CD4-positive, alpha-beta T cell (primary cell): ENCODE measurements around the gene C1orf35. TPM values are rescaled to one million over a fixed set of nuclear protein-coding genes. Genes with fewer than 3 reads are reported as not detected.

ENCODE experiments used
- ATAC-seq: fragments of 200-7000 bp; cut with Tn5 transposase; one replicate; pipeline ENCODE4 v1.10.0; 2022; ENCODE audit warnings: mild to moderate bottlenecking; ENCODE audit not compliant: poor library complexity
- CTCF ChIA-PET: fragments of 350-600 bp; sonication (Branson Sonifier 250); formaldehyde crosslinking; loops from one replicate; lab custom pipeline; 2021; ENCODE audit warnings: antibody characterized with exemption, inconsistent platforms; lab: Charles Lee
- POLR2A ChIA-PET: fragments of 350-600 bp; sonication (Branson Sonifier 250); formaldehyde crosslinking; loops from one replicate; lab custom pipeline; 2021; ENCODE audit warnings: antibody characterized with exemption, inconsistent platforms; lab: Charles Lee
- DNase-seq, 14 experiments: peaks; one replicate each; pipeline ENCODE4 v3.0.0-alpha.2; 2013 to 2020; ENCODE audit warnings: mixed read lengths in 2 of 14
- H3K27ac ChIP-seq, 2 donors: one replicate each; pipeline versions ENCODE4 v1.5.1 to v1.7.0; 2013; ENCODE audit warnings: low read length in 2 of 2, low read depth in 1 of 2, mild to moderate bottlenecking in 1 of 2
- H3K27me3 ChIP-seq, 2 experiments: 1 replicate in 1 of 2; 2 replicates in 1 of 2; pipeline versions ENCODE4 v1.6.1 to v1.7.0; 2013; ENCODE audit warnings: low read length in 2 of 2, control low read depth in 1 of 2, mild to moderate bottlenecking in 1 of 2, moderate library complexity in 1 of 2; ENCODE audit not compliant: insufficient read depth in 2 of 2, control insufficient read depth in 1 of 2
- H3K36me3 ChIP-seq: one replicate; pipeline ENCODE4 v1.6.1; 2013; ENCODE audit warnings: low read length, control low read depth; ENCODE audit not compliant: insufficient read depth
- H3K4me1 ChIP-seq: one replicate; pipeline ENCODE4 v1.6.1; 2013; ENCODE audit warnings: low read length, control low read depth; ENCODE audit not compliant: insufficient read depth
- H3K4me3 ChIP-seq: one replicate; pipeline ENCODE4 v1.5.1; 2013; ENCODE audit warnings: mild to moderate bottlenecking, low read length, moderate library complexity
- H3K9me3 ChIP-seq, 2 experiments: 1 replicate in 1 of 2; 2 replicates in 1 of 2; pipeline versions ENCODE4 v1.6.1 to v1.7.0; 2013; ENCODE audit warnings: low read length in 2 of 2, mild to moderate bottlenecking in 2 of 2, control low read depth in 1 of 2, moderate library complexity in 1 of 2; ENCODE audit not compliant: control insufficient read depth in 1 of 2, insufficient read depth in 1 of 2
- H3K27ac Mint-ChIP-seq: one replicate; pipeline ENCODE4 v1.8.0; 2020; ENCODE audit warnings: mixed read lengths
- H3K27me3 Mint-ChIP-seq: one replicate; pipeline ENCODE4 v1.8.0; 2021; ENCODE audit warnings: mixed read lengths
- H3K36me3 Mint-ChIP-seq: one replicate; pipeline ENCODE4 v1.8.0; 2021; ENCODE audit warnings: low read depth, mixed read lengths
- H3K4me1 Mint-ChIP-seq: one replicate; pipeline ENCODE4 v1.8.0; 2021; ENCODE audit warnings: low read depth, mixed read lengths
- H3K4me3 Mint-ChIP-seq: one replicate; pipeline ENCODE4 v1.8.0; 2020; ENCODE audit warnings: mild to moderate bottlenecking, mixed read lengths
- H3K9me3 Mint-ChIP-seq: one replicate; pipeline ENCODE4 v1.8.0; 2020; ENCODE audit warnings: mixed read lengths
- CTCF ChIP-seq: fragments of 200-600 bp; IDR thresholded peaks from one replicate; pipeline ENCODE4 v1.8.0; 2022; ENCODE audit warnings: antibody characterized with exemption, mild to moderate bottlenecking
- intact Hi-C, 2 experiments: fragments of 100-400 bp; cut with DNase I in 1 of 2; cut with micrococcal nuclease in 1 of 2; formaldehyde crosslinking; loops; one replicate each; pipeline versions ENCODE4 v1.15.1 to v1.9.0; 2023 to 2025; cut with DNase I, micrococcal nuclease
- total RNA-seq, 174 experiments: library from RNA in 2 of 174; stranded (reverse) in 2 of 174; gene quantifications; one replicate each; pipeline ENCODE4 v1.2.3 and lab custom pipeline; 2021 to 2026

Gene C1orf35
- total RNA-seq, 2 experiments from 2014 or later = 36.6 to 40.3 TPM

- peak overlapping the region; percentile 90 for H3K4me3 Mint-ChIP-seq
- no peaks in the 10 kb centered on the region for H3K27me3 ChIP-seq
- no peak overlapping the region for H3K4me3 ChIP-seq
- ATAC-seq (no peak), DNase-seq (no peak)
- peak overlapping the region; percentile 71 for H3K27ac Mint-ChIP-seq
- peaks cover 44% of the 10 kb centered on the region for H3K4me1 Mint-ChIP-seq
- no peaks in the 10 kb centered on the region for H3K27me3 Mint-ChIP-seq
- intact Hi-C loops = loop anchor here in 1 of 2 experiments (10.0 kb wide), 1 partner anchor 1361 kb away; the partner anchor contains the start of gene NUP133
- peaks cover 61% of the 10 kb centered on the region for H3K4me1 ChIP-seq
- no peaks in the 10 kb centered on the region for H3K9me3 Mint-ChIP-seq
- POLR2A ChIA-PET = interaction anchor here (0.9 to 3.9 kb wide), 5 partner anchors 8 to 22 kb away, joined by 3 to 33 read pairs (median 3); partner anchors contain the start of gene IBA57
- peaks cover 52% of the 10 kb centered on the region for H3K36me3 ChIP-seq
- TF ChIP-seq CTCF = no peak
- H3K36me3 Mint-ChIP-seq = peaks cover 42% of the 10 kb centered on the region
- H3K9me3 ChIP-seq = no peaks in the 10 kb centered on the region
- no peak overlapping the region for H3K27ac ChIP-seq
- CTCF ChIA-PET = interaction anchor here (1.6 to 1.7 kb wide), 2 partner anchors 21 to 22 kb away, joined by 3 to 9 read pairs; partner anchors contain the start of gene IBA57
These were observed 40.5 kb upstream of the C1orf35 start for GRCh38 chr1:228143480-228144192.

GRCh38 chr1:228142701-228143136 is 39.6 kb upstream of the C1orf35 start:
- Mint-ChIP-seq H3K4me1 (peaks cover 44% of the 10 kb centered on the region), H3K36me3 (peaks cover 42% of the 10 kb centered on the region), H3K9me3 (no peaks in the 10 kb centered on the region), H3K4me3 (peak overlapping the region; percentile 90), H3K27ac (peak overlapping the region; percentile 94), H3K27me3 (no peaks in the 10 kb centered on the region)
- Histone ChIP-seq H3K9me3 (no peaks in the 10 kb centered on the region), H3K27ac (no peak overlapping the region), H3K27me3 (no peaks in the 10 kb centered on the region), H3K4me3 (no peak overlapping the region), H3K4me1 (peaks cover 61% of the 10 kb centered on the region), H3K36me3 (peaks cover 43% of the 10 kb centered on the region)
- DNase-seq (peak in 1 of 14 experiments; percentile 31), ATAC-seq (no peak)
- ChIA-PET CTCF (interaction anchor here (0.5 to 1.6 kb wide), 2 partner anchors 22 to 37 kb away, joined by 3 to 9 read pairs; partner anchors contain the start of gene IBA57), POLR2A (interaction anchor here (1.2 to 3.9 kb wide), 3 partner anchors 9 to 23 kb away, joined by 3 to 33 read pairs (median 5); partner anchors contain the start of gene IBA57)
- TF ChIP-seq CTCF = no peak
- intact Hi-C loops = loop anchor here in 1 of 2 experiments (10.0 kb wide), 1 partner anchor 1362 kb away; the partner anchor contains the start of gene NUP133

- Mint-ChIP-seq H3K4me3 (peak overlapping the region; percentile 90), H3K9me3 (no peaks in the 10 kb centered on the region), H3K4me1 (peaks cover 44% of the 10 kb centered on the region), H3K36me3 (peaks cover 42% of the 10 kb centered on the region), H3K27ac (peak overlapping the region; percentile 94), H3K27me3 (no peaks in the 10 kb centered on the region)
- no peak overlapping the region for H3K27ac ChIP-seq
- H3K27me3 ChIP-seq = no peaks in the 10 kb centered on the region
- ATAC-seq (no peak), DNase-seq (peak in 4 of 14 experiments; percentile 24 to 48 (median 32))
- no peak for TF ChIP-seq CTCF
- no peaks in the 10 kb centered on the region for H3K9me3 ChIP-seq
- H3K36me3 ChIP-seq = peaks cover 38% of the 10 kb centered on the region
- peak overlapping the region; percentile 78 for H3K4me3 ChIP-seq
- H3K4me1 ChIP-seq = peaks cover 60% of the 10 kb centered on the region
- ChIA-PET POLR2A (interaction anchor here (0.6 to 3.9 kb wide), 3 partner anchors 9 to 24 kb away, joined by 3 to 33 read pairs (median 3); partner anchors contain the start of gene IBA57), CTCF (interaction anchor here (0.5 to 1.6 kb wide), 2 partner anchors 22 to 38 kb away, joined by 3 to 9 read pairs; partner anchors contain the start of gene IBA57)
- intact Hi-C loops = loop anchor here in 1 of 2 experiments (10.0 kb wide), 1 partner anchor 1363 kb away; the partner anchor contains the start of gene NUP133
These were observed 39.1 kb upstream of the C1orf35 start for GRCh38 chr1:228142155-228142691.
